SH-SY5Y (cell line): Measurements from ENCODE around the gene AKAP5.

Source experiments
- GATA2 ChIP-seq: IDR thresholded peaks from 2 replicates; pipeline ENCODE4 v1.6.1; 2011; ENCODE audit warnings: mild to moderate bottlenecking, low read depth, low read length
- GATA3 ChIP-seq: IDR thresholded peaks from 2 replicates; pipeline ENCODE4 v1.6.1; 2011; ENCODE audit warnings: low read depth, mild to moderate bottlenecking, low read length, moderate library complexity

DNA sequence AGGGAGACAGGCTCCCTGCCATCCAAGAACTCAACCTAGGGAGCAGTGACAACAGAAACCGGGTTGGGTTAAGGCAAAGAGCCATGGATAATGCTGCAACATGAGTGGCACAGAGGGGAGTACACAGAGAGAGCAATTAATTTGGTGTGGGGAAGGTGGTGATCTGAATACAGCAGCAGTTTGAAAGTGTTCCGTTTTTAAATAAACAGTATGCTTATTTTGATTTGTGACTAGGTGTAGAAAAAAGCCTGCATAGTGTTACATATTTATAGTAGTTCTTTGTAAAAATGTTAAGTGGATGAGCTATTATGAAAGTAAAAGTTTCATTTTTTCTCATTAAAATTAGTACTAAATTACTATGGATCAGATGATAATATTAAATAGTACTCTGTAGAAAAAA, 8.7 kb downstream of the AKAP5 start:
- no peak for TF ChIP-seq GATA2
- no peak for TF ChIP-seq GATA3
